Measurements from ENCODE around the gene GPR89A.
"Not testable (repeated sequence)": the region's sequence is repeated elsewhere in the genome, so short reads cannot be mapped to it uniquely, and the experiment has no call there.

GPR89A gene

DNA sequence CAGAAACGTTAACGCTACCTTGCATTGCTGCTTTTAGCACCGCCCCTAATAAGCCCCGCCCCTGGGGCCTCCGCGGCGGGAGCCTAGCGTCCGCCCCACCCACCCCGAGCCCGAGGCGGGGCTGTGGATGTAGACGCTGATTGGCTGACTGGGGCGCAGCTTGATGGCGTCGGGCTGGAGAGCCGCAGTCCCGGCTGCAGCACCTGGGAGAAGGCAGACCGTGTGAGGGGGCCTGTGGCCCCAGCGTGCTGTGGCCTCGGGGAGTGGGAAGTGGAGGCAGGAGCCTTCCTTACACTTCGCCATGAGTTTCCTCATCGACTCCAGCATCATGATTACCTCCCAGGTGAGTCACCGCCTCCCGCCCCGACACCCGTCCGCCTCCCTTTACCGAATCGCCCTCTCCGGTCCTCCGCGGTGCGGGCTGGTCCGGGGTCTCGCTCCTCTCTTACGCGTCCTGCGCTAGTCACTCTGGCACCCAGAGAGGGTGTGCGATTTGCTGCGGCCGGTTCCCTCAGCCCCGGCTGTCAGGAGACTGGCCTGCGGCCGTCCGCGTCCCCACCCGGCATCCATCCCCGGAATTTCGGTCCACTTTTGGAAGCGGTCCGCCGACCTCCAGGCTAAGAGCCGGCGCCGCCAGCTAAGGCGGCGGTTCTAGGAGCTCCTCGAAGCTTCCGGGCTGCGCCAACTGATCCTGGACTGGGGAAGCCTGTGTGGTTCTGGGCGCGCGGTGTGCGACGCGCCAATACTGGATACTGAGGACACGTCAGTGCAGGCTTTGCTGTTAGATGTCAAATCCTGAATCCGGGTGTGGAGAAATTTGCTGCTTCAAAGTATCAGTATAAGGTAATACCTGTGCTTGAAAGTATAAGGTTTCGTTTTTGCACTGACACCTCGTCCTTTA is at the start of gene GPR89A:
Gene GPR89A, plus strand, starts transcription at position 156 of the 901 bp plus-strand sequence. Its CDS starts 146 bp downstream, at position 302.
- DNase-seq (ENCODE audit: low read depth) = peak; percentile 94

GRCh38 chr1:145586820-145587219 is 21.0 kb upstream of the GPR89A start:
- not testable (repeated sequence) for DNase-seq (ENCODE audit: low read depth)

- DNase-seq (ENCODE audit: low read depth) = peak; percentile 8
Observed at GRCh38 chr1:145590806-145591205, 17.0 kb upstream of the GPR89A start.

- DNase-seq (ENCODE audit: low read depth) = not testable (repeated sequence)
Observed at GRCh38 chr1:145592347-145592746, 15.4 kb upstream of the GPR89A start.

DNA sequence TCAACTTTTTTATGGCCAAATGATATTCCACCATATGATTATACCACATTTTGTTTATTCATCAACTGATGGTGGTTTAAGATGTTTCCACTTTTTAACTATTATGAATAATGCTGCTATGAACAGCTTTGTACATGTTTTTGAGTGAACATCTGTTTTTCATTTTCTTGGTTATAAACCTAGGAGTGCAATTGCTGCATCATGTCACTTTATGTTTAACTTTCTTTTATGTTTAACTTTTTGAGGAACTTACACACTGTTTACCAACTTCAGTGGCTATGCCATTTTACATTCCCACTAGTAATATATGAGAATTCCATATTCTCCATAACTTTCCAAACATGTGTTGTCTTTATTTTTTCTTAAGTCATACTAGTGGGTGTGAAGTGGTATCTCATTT is 12.4 kb upstream of the GPR89A start:
- not testable (repeated sequence) for DNase-seq (ENCODE audit: low read depth)

DNA sequence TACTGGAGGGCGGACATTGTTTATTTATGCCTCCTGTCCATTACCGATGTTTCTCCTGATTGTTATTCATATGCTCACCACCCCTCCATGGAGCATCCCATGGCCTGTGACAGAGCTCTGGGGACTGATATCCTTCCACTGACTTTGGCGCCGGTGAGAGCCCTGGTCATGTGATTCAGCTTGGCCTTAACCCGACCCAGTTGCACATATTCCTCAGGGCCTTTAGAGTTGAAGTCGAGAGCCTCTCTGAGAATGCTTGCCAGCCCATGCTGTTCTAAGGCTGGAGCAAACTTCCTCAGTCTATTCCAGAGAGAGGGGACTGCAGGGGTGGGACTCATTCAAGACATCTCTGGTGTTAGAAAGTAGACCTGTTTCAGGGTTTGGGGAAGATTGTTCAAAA is 11.6 kb upstream of the GPR89A start:
- not testable (repeated sequence) for DNase-seq (ENCODE audit: low read depth)

GRCh38 chr1:145599426-145599825 is 8.4 kb upstream of the GPR89A start:
- DNase-seq (ENCODE audit: low read depth) = not testable (repeated sequence)

- no peak for DNase-seq (ENCODE audit: low read depth)
Observed at GRCh38 chr1:145601593-145601992, 6.2 kb upstream of the GPR89A start.

- not testable (repeated sequence) for DNase-seq (ENCODE audit: low read depth)
Observed at GRCh38 chr1:145606840-145607239, 948 bp upstream of the GPR89A start.

- DNase-seq (ENCODE audit: low read depth) = not testable (repeated sequence)
Observed at GRCh38 chr1:145607289-145607688, 499 bp upstream of the GPR89A start.

DNA sequence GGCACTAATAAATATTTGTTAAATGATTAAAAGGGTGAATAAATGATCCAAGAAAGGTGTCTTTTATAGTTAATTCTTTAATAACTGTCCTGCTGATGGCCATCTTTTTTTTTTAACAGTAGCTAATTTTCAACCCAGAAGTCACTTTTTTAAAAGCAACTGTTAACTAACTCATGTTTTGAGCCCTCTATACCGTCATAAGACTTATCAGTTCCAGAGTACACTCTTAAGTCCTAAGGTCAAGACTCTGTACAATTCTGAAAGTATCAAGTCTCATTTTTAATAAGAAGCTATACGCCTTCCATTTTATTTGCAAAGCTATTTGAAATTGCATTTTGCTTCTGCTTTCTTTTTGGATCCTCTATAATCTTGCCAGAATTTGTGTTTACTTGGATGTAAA is 3.0 kb downstream of the GPR89A start:
- DNase-seq (ENCODE audit: low read depth) = not testable (repeated sequence)

GRCh38 chr1:145620073-145620472 is 12.3 kb downstream of the GPR89A start:
- not testable (repeated sequence) for DNase-seq (ENCODE audit: low read depth)

DNA sequence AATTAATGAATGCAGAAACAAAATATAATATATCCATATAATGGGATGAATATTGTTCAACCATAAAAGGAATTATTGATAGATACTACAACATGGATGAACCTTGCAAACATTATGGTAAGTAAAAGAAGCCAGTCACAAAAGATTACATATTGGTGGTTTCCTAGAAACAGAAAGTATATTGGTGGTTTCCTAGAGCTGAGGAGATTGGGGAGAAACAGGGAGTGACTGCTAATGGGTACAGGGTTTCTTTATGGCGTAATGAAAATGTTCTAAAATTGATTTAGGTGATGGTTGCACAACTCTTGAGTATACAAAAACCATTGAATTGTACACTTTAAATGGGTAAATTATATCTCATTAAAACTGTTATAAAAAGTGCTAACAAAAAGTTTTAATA is 14.4 kb downstream of the GPR89A start:
- DNase-seq (ENCODE audit: low read depth) = not testable (repeated sequence)

GRCh38 chr1:145636237-145636636 is 28.4 kb downstream of the GPR89A start:
- not testable (repeated sequence) for DNase-seq (ENCODE audit: low read depth)

- not testable (repeated sequence) for DNase-seq (ENCODE audit: low read depth)
Observed at GRCh38 chr1:145641886-145642285, 34.1 kb downstream of the GPR89A start.

GRCh38 chr1:145643990-145644389 is 36.2 kb downstream of the GPR89A start:
- DNase-seq (ENCODE audit: low read depth) = not testable (repeated sequence)

GRCh38 chr1:145656245-145656943 is 48.6 kb downstream of the GPR89A start:
- not testable (repeated sequence) for DNase-seq (ENCODE audit: low read depth)

DNA sequence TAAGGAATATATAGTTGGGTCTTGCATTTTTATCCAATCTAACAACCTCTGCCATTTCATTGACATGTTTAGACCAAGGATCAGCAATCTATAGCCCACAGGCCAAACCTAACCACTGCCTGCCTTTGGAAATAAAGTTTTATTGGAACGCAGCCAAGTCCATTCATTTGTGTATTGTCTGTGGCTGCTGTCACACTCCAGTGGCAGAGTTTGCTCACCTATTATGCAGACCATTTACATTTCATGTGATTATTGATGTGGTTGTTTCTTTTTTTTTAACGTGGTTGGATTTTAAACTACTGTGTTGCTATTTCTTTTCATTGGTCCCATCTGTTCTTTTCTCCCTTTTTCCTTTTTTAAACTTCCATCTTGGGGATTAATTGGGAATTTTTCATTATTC is 54.7 kb downstream of the GPR89A start:
- not testable (repeated sequence) for DNase-seq (ENCODE audit: low read depth)

DNA sequence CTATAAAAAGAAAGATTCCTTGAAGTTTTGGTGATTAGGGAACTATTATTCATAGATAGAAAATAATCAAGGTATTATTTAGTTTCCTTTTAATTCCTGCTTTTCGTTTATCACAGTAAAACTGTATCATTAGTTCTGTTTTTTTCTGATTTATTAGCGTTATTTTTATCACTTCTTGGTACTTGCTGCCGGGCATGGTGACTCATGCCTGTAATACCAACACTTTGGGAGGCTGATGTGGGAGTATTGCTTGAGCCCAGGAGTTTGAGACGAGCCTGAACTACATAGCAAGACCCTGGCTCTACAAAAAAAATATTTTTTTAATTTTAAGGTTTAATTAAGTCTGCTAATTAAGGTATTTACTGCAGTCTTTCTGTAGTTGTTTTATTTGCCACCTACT is 57.2 kb downstream of the GPR89A start:
- not testable (repeated sequence) for DNase-seq (ENCODE audit: low read depth)

DNA sequence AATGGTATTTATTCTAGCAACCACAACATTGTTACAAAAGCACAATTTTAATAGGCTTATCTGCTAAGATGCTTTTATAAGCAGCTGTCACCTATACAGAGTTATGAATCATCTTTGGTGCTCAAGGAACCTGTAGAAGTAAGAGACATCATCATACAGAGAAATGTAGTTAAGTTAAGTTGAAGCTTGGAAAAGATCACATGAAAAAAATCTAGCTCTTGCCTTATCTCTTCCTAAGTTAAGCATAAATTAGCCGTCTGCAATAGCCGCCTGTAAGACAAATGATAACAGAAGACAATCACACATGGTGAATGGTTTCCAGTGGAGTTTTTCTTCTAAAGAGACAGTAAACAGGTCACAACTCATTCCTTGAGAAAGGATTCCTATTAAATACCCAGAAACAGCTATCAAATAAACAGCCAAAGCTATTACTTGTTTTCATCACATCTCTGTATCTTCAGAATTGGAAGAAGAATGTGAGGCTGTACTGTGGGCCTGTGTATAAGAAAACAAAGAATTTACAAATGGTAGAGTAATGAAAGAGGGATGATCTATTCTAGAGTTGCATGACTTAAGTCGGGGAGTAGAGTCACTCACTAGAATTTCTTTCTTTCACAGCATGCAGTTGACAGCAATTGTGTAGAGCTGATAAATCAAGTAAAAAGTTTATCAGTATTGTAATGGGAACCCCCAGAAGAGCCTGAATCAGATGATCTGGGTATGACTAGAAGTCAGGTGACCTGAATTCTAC is 63.4 kb downstream of the GPR89A start:
- DNase-seq (ENCODE audit: low read depth) = not testable (repeated sequence)

DNA sequence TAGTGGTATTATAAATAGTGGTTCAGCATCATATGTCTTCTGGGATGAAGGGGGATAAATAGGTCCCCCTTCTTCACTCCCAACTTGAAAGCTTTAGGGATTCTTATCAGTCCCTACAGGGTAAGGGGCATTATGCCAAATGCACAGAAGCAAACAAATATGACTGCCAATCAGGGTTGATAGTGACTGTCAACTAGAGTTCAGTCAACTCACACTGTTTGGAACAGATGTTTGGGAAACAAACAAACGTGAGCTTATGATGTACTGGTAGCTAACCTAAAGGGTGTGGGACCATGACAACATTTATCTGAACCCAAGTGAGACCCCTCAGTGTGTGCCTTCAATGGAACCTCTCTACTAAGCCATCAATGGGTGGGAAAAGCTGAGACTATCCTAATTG is 65.4 kb downstream of the GPR89A start:
- DNase-seq (ENCODE audit: low read depth) = not testable (repeated sequence)

DNA sequence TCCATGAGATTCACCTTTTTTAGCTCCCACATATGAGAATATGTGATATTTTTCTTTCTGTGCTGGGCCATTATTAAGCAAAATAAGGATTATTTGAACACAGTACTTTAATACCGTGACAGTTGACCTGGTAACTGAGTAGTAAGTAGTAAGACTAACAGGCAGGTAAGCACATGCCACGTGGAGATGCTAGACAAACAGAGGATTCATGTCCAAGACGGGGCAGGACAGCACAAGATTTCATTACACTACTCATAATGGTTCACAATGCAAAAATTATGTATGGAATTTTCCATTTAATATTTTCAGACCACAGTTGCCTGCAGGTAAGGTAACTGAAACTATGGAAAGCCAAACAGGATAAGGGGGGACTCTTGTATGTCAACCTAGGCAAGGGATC is 77.1 kb downstream of the GPR89A start:
- DNase-seq (ENCODE audit: low read depth) = not testable (repeated sequence)
